GM12872 (cell line): ENCODE data around the gene COMMD8.

Experiments
- TF ChIP-seq, protein P1 (sequence below): IDR thresholded peaks from 3 replicates; pipeline ENCODE4 v1.5.1; 2011; ENCODE audit warnings: low read depth, mild to moderate bottlenecking, low read length, moderate library complexity; ENCODE audit not compliant: insufficient read depth

Gene COMMD8

DNA sequence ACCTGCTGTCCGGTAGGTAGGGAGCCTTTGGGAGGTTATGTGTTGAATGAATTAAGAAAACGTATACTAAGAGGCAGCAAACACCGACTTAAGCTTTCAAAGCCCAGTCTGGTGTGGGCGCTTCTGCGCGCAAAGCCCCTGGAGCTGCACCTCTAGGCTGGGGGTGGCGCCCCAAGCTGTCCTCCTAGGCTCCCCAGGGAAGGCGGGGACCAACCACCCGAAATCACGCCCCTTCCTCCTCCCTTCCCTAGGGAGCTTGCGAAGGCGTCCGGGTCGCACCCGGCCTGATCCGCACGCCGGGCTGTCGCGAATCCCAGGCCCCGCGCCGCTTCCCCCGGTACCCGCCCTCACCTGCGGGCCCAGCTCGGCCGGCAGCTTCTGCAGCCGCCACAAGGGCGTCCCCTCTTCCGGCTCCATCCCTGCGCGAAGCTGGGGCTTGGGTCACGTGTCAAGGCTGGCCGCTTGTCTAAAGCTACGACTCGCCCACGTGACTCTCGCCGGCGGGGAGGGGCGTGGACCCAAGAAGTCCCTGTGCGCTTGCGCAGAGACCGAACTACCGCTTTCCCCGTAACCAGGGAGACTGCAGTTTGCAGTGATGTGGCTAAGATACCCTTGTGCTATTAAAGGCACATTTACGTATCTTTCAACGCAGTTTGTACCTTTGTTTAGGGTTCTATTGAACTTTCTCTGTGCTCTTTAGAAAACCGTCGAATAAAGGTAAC is at the start of gene COMMD8:
Gene COMMD8, minus strand, starts transcription at position 468 of the 722 bp plus-strand sequence. Its CDS starts 51 bp downstream, at position 417.
- TF ChIP-seq, protein P1, sequence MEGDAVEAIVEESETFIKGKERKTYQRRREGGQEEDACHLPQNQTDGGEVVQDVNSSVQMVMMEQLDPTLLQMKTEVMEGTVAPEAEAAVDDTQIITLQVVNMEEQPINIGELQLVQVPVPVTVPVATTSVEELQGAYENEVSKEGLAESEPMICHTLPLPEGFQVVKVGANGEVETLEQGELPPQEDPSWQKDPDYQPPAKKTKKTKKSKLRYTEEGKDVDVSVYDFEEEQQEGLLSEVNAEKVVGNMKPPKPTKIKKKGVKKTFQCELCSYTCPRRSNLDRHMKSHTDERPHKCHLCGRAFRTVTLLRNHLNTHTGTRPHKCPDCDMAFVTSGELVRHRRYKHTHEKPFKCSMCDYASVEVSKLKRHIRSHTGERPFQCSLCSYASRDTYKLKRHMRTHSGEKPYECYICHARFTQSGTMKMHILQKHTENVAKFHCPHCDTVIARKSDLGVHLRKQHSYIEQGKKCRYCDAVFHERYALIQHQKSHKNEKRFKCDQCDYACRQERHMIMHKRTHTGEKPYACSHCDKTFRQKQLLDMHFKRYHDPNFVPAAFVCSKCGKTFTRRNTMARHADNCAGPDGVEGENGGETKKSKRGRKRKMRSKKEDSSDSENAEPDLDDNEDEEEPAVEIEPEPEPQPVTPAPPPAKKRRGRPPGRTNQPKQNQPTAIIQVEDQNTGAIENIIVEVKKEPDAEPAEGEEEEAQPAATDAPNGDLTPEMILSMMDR: peak; percentile 28; the same call in 2 of the 3 replicates

DNA sequence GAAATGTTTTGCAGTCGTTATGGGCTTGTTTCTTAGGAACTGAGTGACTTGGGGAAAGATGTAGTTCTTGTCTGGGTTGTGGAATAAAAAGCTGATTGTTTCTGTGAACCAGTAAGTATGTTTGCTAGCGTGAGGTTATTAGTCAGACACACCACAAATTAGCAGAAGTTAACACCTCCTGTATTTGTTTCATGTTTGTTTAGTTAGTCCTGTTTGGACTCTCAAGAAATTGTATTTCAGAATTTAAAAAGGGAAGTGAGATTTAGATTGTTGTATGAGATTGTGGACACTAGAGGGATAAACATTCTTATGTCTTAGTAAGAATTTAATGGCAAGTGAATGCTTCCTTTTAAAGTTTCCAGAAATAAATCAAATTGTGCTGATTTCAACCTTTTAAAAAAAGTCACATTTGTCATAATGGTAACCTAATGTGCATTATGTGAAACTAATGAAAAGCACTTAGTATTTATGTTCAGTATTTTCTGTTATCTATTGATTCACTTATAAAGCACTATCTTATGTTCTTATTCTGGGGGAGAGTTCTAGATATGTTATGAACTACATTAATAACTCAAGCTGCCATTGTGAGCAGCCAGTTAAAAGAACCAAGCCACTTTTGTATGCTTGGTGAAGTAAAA is 47.1 kb upstream of the COMMD8 start:
- TF ChIP-seq, protein P1: peak; percentile 12; the same call in 1 of the 3 replicates

DNA sequence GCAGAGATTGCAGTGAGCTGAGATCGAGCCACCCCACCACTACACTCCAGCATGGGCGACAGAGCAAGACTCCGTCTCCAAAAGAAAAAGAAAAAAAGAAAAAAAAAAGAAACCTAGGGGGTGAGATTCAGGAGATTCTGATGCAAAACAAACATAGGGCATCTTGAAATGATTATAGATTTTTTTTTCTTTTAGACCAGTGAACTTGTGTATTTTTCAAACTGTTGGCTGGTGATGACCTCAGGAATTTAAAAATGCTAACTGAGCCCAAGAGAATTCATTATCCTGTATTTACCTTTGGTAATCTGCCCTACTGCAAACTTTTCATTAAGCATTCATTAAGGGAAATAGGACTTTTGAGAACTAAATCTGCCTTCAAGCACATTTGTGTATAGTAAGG is 42.2 kb upstream of the COMMD8 start:
- TF ChIP-seq, protein P1: no peak

DNA sequence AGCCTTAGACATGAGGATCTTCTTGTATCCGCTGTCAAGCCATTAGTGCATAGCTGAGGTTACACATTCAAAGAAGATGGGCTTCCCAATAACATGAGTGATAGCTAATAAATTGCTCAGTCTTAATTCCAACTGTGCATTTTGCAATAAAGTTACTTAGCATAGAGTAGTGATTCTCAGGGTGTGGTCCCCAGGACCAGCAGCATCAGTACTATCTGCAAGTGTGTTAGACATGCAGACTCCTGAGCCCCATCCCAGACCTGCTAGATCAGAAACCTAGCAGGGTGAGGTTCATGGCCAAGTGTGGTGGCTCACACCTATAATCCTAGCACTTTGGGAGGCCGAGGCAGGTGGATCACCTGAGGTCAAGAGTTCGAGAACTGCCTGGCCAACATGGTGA is 41.6 kb upstream of the COMMD8 start:
- TF ChIP-seq, protein P1: no peak

DNA sequence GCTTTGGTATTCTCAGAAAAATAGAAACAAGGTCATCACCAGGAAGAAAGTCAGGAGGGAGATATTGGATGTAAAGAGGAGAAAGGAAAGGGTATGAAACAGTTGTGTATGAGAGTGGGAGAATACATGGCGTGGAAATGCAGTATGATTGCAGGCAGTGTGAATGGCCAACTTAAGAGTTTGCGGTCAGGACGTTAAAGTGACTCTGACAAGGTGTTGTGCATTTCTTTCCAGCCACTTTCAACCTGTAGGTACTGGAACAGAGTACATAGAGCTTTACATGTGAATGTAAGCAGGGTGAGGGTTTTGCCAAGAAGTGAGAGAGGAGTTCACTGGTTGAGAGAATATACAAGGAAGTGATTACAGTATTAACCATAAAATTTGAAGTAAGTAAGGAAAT is 37.3 kb upstream of the COMMD8 start:
- TF ChIP-seq, protein P1: no peak

DNA sequence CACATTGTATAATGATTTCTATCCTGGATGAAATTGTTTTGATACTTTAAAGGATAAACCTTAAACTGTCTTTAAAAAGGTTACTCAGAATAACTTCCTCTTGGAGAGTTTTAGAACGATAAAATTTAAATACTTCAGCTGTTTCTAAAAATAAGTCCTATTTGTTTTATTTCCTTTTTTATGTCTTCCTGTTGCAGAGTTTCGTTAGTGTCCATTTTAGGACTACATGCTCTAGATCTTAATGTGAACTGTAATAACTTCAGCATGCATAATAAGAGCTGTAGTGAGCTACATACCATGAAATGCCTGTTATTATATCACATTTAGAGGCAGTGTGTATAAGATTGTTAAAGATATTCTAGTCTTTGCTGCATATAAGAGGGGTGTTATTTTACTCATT is 36.2 kb upstream of the COMMD8 start:
- TF ChIP-seq, protein P1: no peak

DNA sequence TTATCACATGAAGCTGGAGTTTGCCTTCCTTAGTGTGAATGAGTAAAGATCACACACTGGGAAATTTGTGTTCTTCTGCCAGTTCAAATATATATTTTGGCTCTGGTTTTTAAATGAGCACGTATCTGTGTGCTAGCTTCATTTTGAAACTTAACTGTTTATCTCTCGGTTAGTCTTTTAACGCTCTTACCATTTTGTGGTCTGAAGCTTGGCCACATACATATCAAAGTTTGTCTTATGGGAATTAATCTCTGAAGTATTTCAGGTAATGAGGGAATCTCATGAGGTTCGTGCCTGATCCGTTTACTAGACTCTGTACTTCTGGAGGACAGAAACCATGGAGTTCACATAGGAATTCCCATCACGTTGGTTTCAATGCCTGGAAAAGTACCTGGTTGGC is 35.4 kb upstream of the COMMD8 start:
- TF ChIP-seq, protein P1: no peak
